Duodenal mucosa (tissue), 2 donors: ENCODE results near the gene LIMS2.

ENCODE experiments used
- H3K27ac ChIP-seq: one replicate; pipeline ENCODE4 v1.7.0; 2013; ENCODE audit warnings: low read depth, low read length
- H3K27me3 ChIP-seq, 2 donors: one replicate each; pipeline ENCODE4 v1.7.0; 2013; ENCODE audit warnings: low read length in 2 of 2, control low read depth in 1 of 2; ENCODE audit not compliant: insufficient read depth in 2 of 2, control insufficient read depth in 1 of 2
- H3K36me3 ChIP-seq, 2 donors: one replicate each; pipeline ENCODE4 v1.7.0; 2013; ENCODE audit warnings: low read length in 2 of 2, control low read depth in 1 of 2; ENCODE audit not compliant: insufficient read depth in 2 of 2, control insufficient read depth in 1 of 2
- H3K4me1 ChIP-seq, 2 donors: one replicate each; pipeline ENCODE4 v1.7.0; 2013; ENCODE audit warnings: low read length in 2 of 2, control low read depth in 1 of 2; ENCODE audit not compliant: insufficient read depth in 2 of 2, control insufficient read depth in 1 of 2
- H3K4me3 ChIP-seq, 2 donors: one replicate each; pipeline ENCODE4 v1.7.0; 2013; ENCODE audit warnings: low read length in 2 of 2, low read depth in 1 of 2
- H3K9ac ChIP-seq, 2 donors: one replicate each; pipeline ENCODE4 v1.7.0; 2013; ENCODE audit warnings: low read length in 2 of 2, low read depth in 1 of 2
- H3K9me3 ChIP-seq, 2 donors: one replicate each; pipeline ENCODE4 v1.7.0; 2013; ENCODE audit warnings: low read length in 2 of 2, control low read depth in 1 of 2; ENCODE audit not compliant: control insufficient read depth in 1 of 2

Gene LIMS2

GRCh38 chr2:127700527-127701192, 25.3 kb upstream of the LIMS2 start:
- peak overlapping the region; percentile 81 to 84 for H3K9ac ChIP-seq
- H3K4me1 ChIP-seq = peaks cover 23 to 25% of the 10 kb centered on the region in 2 donors
- H3K27ac ChIP-seq = peak overlapping the region; percentile 94
- H3K9me3 ChIP-seq = no peaks in the 10 kb centered on the region
- H3K27me3 ChIP-seq = no peaks in the 10 kb centered on the region
- H3K36me3 ChIP-seq = peaks cover 0 to 8% of the 10 kb centered on the region in 2 donors
- peak overlapping the region; percentile 90 to 92 for H3K4me3 ChIP-seq

- Histone ChIP-seq H3K27me3 (no peaks in the 10 kb centered on the region), H3K27ac (no peak overlapping the region), H3K9me3 (no peaks in the 10 kb centered on the region), H3K4me3 (no peak overlapping the region), H3K36me3 (peaks cover 0 to 2% of the 10 kb centered on the region in 2 donors), H3K4me1 (peaks cover 23 to 28% of the 10 kb centered on the region in 2 donors), H3K9ac (no peak overlapping the region)
Measured at GRCh38 chr2:127698553-127699355, 23.4 kb upstream of the LIMS2 start.

GRCh38 chr2:127697482-127698180, 22.3 kb upstream of the LIMS2 start:
- no peak overlapping the region for H3K4me3 ChIP-seq
- peaks cover 14 to 19% of the 10 kb centered on the region in 2 donors for H3K4me1 ChIP-seq
- no peaks in the 10 kb centered on the region for H3K36me3 ChIP-seq
- H3K9ac ChIP-seq = no peak overlapping the region
- H3K9me3 ChIP-seq = no peaks in the 10 kb centered on the region
- H3K27me3 ChIP-seq = no peaks in the 10 kb centered on the region
- no peak overlapping the region for H3K27ac ChIP-seq

- H3K4me3 ChIP-seq = no peak overlapping the region
- H3K9ac ChIP-seq = no peak overlapping the region
- no peak overlapping the region for H3K27ac ChIP-seq
- peaks cover 3 to 5% of the 10 kb centered on the region in 2 donors for H3K9me3 ChIP-seq
- peaks cover 6 to 11% of the 10 kb centered on the region in 2 donors for H3K4me1 ChIP-seq
- H3K36me3 ChIP-seq = no peaks in the 10 kb centered on the region
- no peaks in the 10 kb centered on the region for H3K27me3 ChIP-seq
Measured at GRCh38 chr2:127695491-127696472, 20.5 kb upstream of the LIMS2 start.

GRCh38 chr2:127694986-127695385, 19.7 kb upstream of the LIMS2 start:
- H3K27ac ChIP-seq = no peak overlapping the region
- H3K27me3 ChIP-seq = no peaks in the 10 kb centered on the region
- H3K4me1 ChIP-seq = peaks cover 0 to 3% of the 10 kb centered on the region in 2 donors
- no peak overlapping the region for H3K9ac ChIP-seq
- H3K4me3 ChIP-seq = no peak overlapping the region
- no peaks in the 10 kb centered on the region for H3K36me3 ChIP-seq
- peaks cover 9 to 12% of the 10 kb centered on the region in 2 donors for H3K9me3 ChIP-seq

- H3K9me3 ChIP-seq = peaks cover 9 to 18% of the 10 kb centered on the region in 2 donors
- no peak overlapping the region for H3K27ac ChIP-seq
- H3K9ac ChIP-seq = no peak overlapping the region
- H3K27me3 ChIP-seq = no peaks in the 10 kb centered on the region
- peaks cover 0 to 3% of the 10 kb centered on the region in 2 donors for H3K4me1 ChIP-seq
- no peaks in the 10 kb centered on the region for H3K36me3 ChIP-seq
- H3K4me3 ChIP-seq = no peak overlapping the region
Measured at GRCh38 chr2:127690696-127691095, 15.4 kb upstream of the LIMS2 start.

GRCh38 chr2:127688405-127688804, 13.1 kb upstream of the LIMS2 start:
- Histone ChIP-seq H3K4me1 (no peaks in the 10 kb centered on the region), H3K27me3 (no peaks in the 10 kb centered on the region), H3K36me3 (no peaks in the 10 kb centered on the region), H3K27ac (no peak overlapping the region), H3K4me3 (no peak overlapping the region), H3K9me3 (peaks cover 9 to 18% of the 10 kb centered on the region in 2 donors), H3K9ac (no peak overlapping the region)

- H3K36me3 ChIP-seq = no peaks in the 10 kb centered on the region
Measured at GRCh38 chr2:127685410-127686080, 10.2 kb upstream of the LIMS2 start.

GRCh38 chr2:127683757-127684156, 8.4 kb upstream of the LIMS2 start:
- Histone ChIP-seq H3K4me3 (no peak overlapping the region), H3K4me1 (peaks cover 0 to 3% of the 10 kb centered on the region in 2 donors), H3K27ac (no peak overlapping the region), H3K9ac (no peak overlapping the region), H3K36me3 (no peaks in the 10 kb centered on the region), H3K27me3 (peaks cover 0 to 6% of the 10 kb centered on the region in 2 donors), H3K9me3 (peaks cover 0 to 5% of the 10 kb centered on the region in 2 donors)

More at GRCh38 chr2:127685410-127686080, 10.2 kb upstream of the LIMS2 start:
- peaks cover 4 to 11% of the 10 kb centered on the region in 2 donors for H3K9me3 ChIP-seq
- H3K4me1 ChIP-seq = peaks cover 0 to 3% of the 10 kb centered on the region in 2 donors
- no peak overlapping the region for H3K27ac ChIP-seq
- H3K27me3 ChIP-seq = peaks cover 0 to 6% of the 10 kb centered on the region in 2 donors
- no peak overlapping the region for H3K4me3 ChIP-seq
- H3K9ac ChIP-seq = no peak overlapping the region
